ENCODE measurements around the gene RORB.

- TF ChIP-seq CTCF (IDR thresholded peaks at IDR 0.05; ENCODE audit: low read depth, low read length, missing input control) (no peak), GABPA (IDR thresholded peaks at IDR 0.05 in 1 of 2, conservative IDR thresholded peaks at IDR 0.05 in 1 of 2) (no peak), RAD21 (IDR thresholded peaks at IDR 0.05) (no peak), ATF3 (IDR thresholded peaks at IDR 0.05) (no peak), REST (IDR thresholded peaks at IDR 0.05) (no peak), EGR1 (IDR thresholded peaks at IDR 0.05; ENCODE audit: low read depth in 2 of 2) (no peak), TAF1 (conservative IDR thresholded peaks at IDR 0.05) (no peak), ZBTB33 (IDR thresholded peaks at IDR 0.05) (no peak), FOXA1 (IDR thresholded peaks at IDR 0.05) (no peak), JUND (IDR thresholded peaks at IDR 0.05) (no peak), SP1 (IDR thresholded peaks at IDR 0.05) (no peak), MAX (IDR thresholded peaks at IDR 0.05) (no peak), NR2F2 (IDR thresholded peaks at IDR 0.05) (no peak), YY1 (IDR thresholded peaks at IDR 0.05) (no peak)
Observed at GRCh38 chr9:74672237-74672636, 175.1 kb downstream of the RORB start.

Data from liver (tissue), 3 donors.